IMR-90 (cell line): ENCODE data around the gene KCNQ5. TPM values are rescaled to one million over a fixed set of nuclear protein-coding genes. Genes with fewer than 3 reads are reported as not detected.

Experiments
- ATAC-seq: fragments of 200-7000 bp; cut with Tn5 transposase; 2 replicates; pipeline ENCODE4 v1.9.1; 2020; ENCODE audit warnings: low read depth, mild to moderate bottlenecking, moderate library complexity
- BruUV-seq: library from RNA; stranded (reverse); fragments of 400-500 nt; replicated peaks from 2 replicates; lab custom pipeline; 2021; lab: Mats Ljungman, UMichigan
- CTCF ChIA-PET: fragments of 300-600 bp; formaldehyde crosslinking; extraction: SDS; loops from one replicate; lab custom pipeline; 2021; ENCODE audit warnings: antibody characterized with exemption; lab: Yijun Ruan, JAX
- POLR2A ChIA-PET: fragments of 300-600 bp; sonication (Branson Sonifier 250); formaldehyde crosslinking; loops from one replicate; lab custom pipeline; 2022; ENCODE audit warnings: antibody characterized with exemption; ENCODE audit not compliant: unreplicated experiment; lab: Charles Lee
- DNase-seq: peaks from one replicate; pipeline ENCODE4 v3.0.0; 2013
- H2AFZ ChIP-seq: replicated peaks from 2 replicates; pipeline ENCODE3; 2013; ENCODE audit warnings: low read length, mild to moderate bottlenecking; ENCODE audit not compliant: poor library complexity
- H2AK5ac ChIP-seq: 2 replicates; pipeline ENCODE4 v1.6.1; 2013; ENCODE audit warnings: low read depth, low read length, inconsistent platforms
- H2AK9ac ChIP-seq: replicated peaks from 2 replicates; pipeline ENCODE3; 2013; ENCODE audit warnings: mild to moderate bottlenecking, low read depth, low read length, moderate library complexity; ENCODE audit not compliant: poor library complexity
- H2BK120ac ChIP-seq: 2 replicates; pipeline ENCODE4 v1.6.1; 2013; ENCODE audit warnings: low read depth, low read length, inconsistent platforms
- H2BK15ac ChIP-seq: 3 replicates; pipeline ENCODE4 v1.6.1; 2013; ENCODE audit warnings: low read depth, low read length, inconsistent platforms
- H2BK20ac ChIP-seq: 2 replicates; pipeline ENCODE4 v1.6.1; 2013; ENCODE audit warnings: low read depth, mild to moderate bottlenecking, inconsistent platforms, low read length, moderate library complexity
- H2BK5ac ChIP-seq: 2 replicates; pipeline ENCODE4 v1.6.1; 2013; ENCODE audit warnings: mild to moderate bottlenecking, low read depth, low read length, inconsistent platforms; ENCODE audit not compliant: poor library complexity, severe bottlenecking
- H3K14ac ChIP-seq: replicated peaks from 2 replicates; pipeline ENCODE4 v1.6.1; 2013; ENCODE audit warnings: low read depth, low read length, inconsistent platforms
- H3K18ac ChIP-seq: 2 replicates; pipeline ENCODE4 v1.6.1; 2013; ENCODE audit warnings: low read depth, low read length, control low read depth
- H3K23ac ChIP-seq: 2 replicates; pipeline ENCODE4 v1.6.1; 2013; ENCODE audit warnings: low read depth, low read length, inconsistent platforms
- H3K27ac ChIP-seq: 2 replicates; pipeline ENCODE4 v1.5.1; 2013; ENCODE audit warnings: mild to moderate bottlenecking, control low read depth, low read length; ENCODE audit not compliant: insufficient read depth
- H3K27me3 ChIP-seq: 2 replicates; pipeline ENCODE4 v1.6.1; 2013; ENCODE audit warnings: low read length; ENCODE audit not compliant: control insufficient read depth, insufficient read depth
- H3K36me3 ChIP-seq: 2 replicates; pipeline ENCODE4 v1.6.1; 2013; ENCODE audit warnings: low read length, mixed read lengths; ENCODE audit not compliant: control insufficient read depth, insufficient read depth
- H3K4ac ChIP-seq: 2 replicates; pipeline ENCODE4 v1.6.1; 2013; ENCODE audit warnings: low read depth, low read length, inconsistent platforms
- H3K4me1 ChIP-seq: 2 replicates; pipeline ENCODE4 v1.6.1; 2013; ENCODE audit warnings: low read length, mixed read lengths; ENCODE audit not compliant: control insufficient read depth, insufficient read depth
- H3K4me2 ChIP-seq: 2 replicates; pipeline ENCODE4 v1.6.1; 2013; ENCODE audit warnings: low read depth, mild to moderate bottlenecking, control low read depth, low read length, moderate library complexity
- H3K4me3 ChIP-seq: 2 replicates; pipeline ENCODE4 v1.5.1; 2013; ENCODE audit warnings: low read depth, mild to moderate bottlenecking, control low read depth, low read length, moderate library complexity; ENCODE audit not compliant: insufficient read depth
- H3K56ac ChIP-seq: 2 replicates; pipeline ENCODE4 v1.6.1; 2013; ENCODE audit warnings: low read length, inconsistent platforms; ENCODE audit not compliant: insufficient read depth; ENCODE audit errors: extremely low read depth
- H3K79me1 ChIP-seq, 2 experiments: 2 replicates each; pipeline ENCODE4 v1.6.1; 2013; ENCODE audit warnings: low read length in 2 of 2, inconsistent platforms in 1 of 2, low read depth in 1 of 2
- H3K9ac ChIP-seq: 2 replicates; pipeline ENCODE4 v1.6.1; 2013; ENCODE audit warnings: low read depth, low read length, control low read depth
- H3K9me1 ChIP-seq: 2 replicates; pipeline ENCODE4 v1.6.1; 2013; ENCODE audit warnings: low read length, inconsistent platforms; ENCODE audit not compliant: insufficient read depth
- H3K9me3 ChIP-seq: 2 replicates; pipeline ENCODE4 v1.6.1; 2013; ENCODE audit warnings: low read length; ENCODE audit not compliant: control insufficient read depth, insufficient read depth
- H4K20me1 ChIP-seq: 2 replicates; pipeline ENCODE4 v1.6.1; 2013; ENCODE audit warnings: low read length, inconsistent platforms; ENCODE audit not compliant: insufficient read depth
- H4K5ac ChIP-seq: 2 replicates; pipeline ENCODE4 v1.6.1; 2013; ENCODE audit warnings: mild to moderate bottlenecking, low read depth, low read length, control low read depth
- H4K8ac ChIP-seq, 2 experiments: 2 replicates each; pipeline ENCODE4 v1.6.1; 2013; ENCODE audit warnings: low read depth in 2 of 2, low read length in 2 of 2, control low read depth in 1 of 2, inconsistent platforms in 1 of 2
- H4K91ac ChIP-seq: 2 replicates; pipeline ENCODE4 v1.6.1; 2013; ENCODE audit warnings: low read depth, low read length, inconsistent platforms; ENCODE audit not compliant: insufficient read depth
- MAFK ChIP-seq: IDR thresholded peaks from 2 replicates; pipeline ENCODE4 v1.6.1; 2012; ENCODE audit warnings: low read depth, low read length, improper control_type of control experiment
- RAD21 ChIP-seq: IDR thresholded peaks from 2 replicates; pipeline ENCODE4 v1.6.1; 2012; ENCODE audit warnings: low read length, improper control_type of control experiment
- RCOR1 ChIP-seq: IDR thresholded peaks from 2 replicates; pipeline ENCODE4 v1.6.1; 2012; ENCODE audit warnings: mild to moderate bottlenecking, low read length, improper control_type of control experiment; ENCODE audit not compliant: insufficient replicate concordance
- RFX5 ChIP-seq: IDR thresholded peaks from 2 replicates; pipeline ENCODE4 v1.8.0; 2012; ENCODE audit warnings: low read depth, mild to moderate bottlenecking, low read length, moderate library complexity
- WGBS, 2 experiments: methylation state at CpG; one replicate each; pipeline versions ENCODE4 v1.1.5 to v1.1.7; 2013; ENCODE audit warnings: missing lambda C conversion rate in 2 of 2; ENCODE audit not compliant: insufficient read length in 1 of 2; ENCODE audit errors: extremely low coverage in 2 of 2; 5-methylcytosine and 5-hydroxymethylcytosine counted together
- dilution Hi-C: fragments of 300-500 bp; cut with HindIII; formaldehyde crosslinking; loops from one replicate; pipeline ENCODE4 v1.14.3; 2018; ENCODE audit warnings: low sequenced_read_pairs; ENCODE audit not compliant: unreplicated experiment
- in situ Hi-C: fragments of 300-500 bp; cut with MboI; formaldehyde crosslinking; loops from 3 replicates; pipeline ENCODE4 v1.14.3; 2019; ENCODE audit warnings: low sequenced_read_pairs, inconsistent platforms, mixed read lengths
- intact Hi-C: fragments of 100-400 bp; cut with micrococcal nuclease; formaldehyde crosslinking; loops from 2 replicates; pipeline ENCODE4 v1.10.0; 2022
- polyA plus RNA-seq, 3 experiments: library from polyadenylated mRNA; depleted of rRNA; stranded (reverse); fragments of >200 nt; gene quantifications; 2 replicates each; pipeline ENCODE4 v1.2.3, GENCODE V29; 2012; ENCODE audit warnings: low replicate concordance in 1 of 3
- total RNA-seq: library from RNA; depleted of rRNA; stranded (reverse); fragments of >200 nt; gene quantifications from 2 replicates; pipeline ENCODE4 v1.2.3, GENCODE V29; 2012
- TF ChIP-seq, protein P1 (sequence below): conservative IDR thresholded peaks from 2 replicates; pipeline ENCODE4 v1.5.1; 2012; ENCODE audit warnings: mild to moderate bottlenecking, low read depth, low read length, improper control_type of control experiment

The KCNQ5 gene
- total and polyA plus RNA-seq, 2 of the 4 experiments (the other 2 are of a cell fraction), result 0.75 to 1.3 TPM

DNA sequence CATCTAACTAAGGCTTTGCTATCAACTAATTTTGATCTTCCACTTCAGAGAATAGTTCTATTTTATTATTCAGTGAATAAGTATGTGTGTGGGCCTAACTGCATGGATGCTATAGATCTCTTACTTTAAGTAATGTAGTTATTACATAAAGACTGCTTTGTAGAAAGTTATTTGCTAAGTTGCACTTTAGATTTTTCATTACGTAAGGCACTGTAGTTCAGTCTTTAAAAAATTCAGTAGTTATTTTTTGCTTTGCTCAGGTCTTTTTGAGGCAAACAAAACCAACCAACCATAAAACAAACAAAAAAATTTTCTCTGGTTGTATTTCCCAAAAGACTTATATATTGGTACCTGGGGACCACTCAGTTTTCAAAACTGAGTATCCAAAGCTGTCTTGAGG is 53.0 kb downstream of the KCNQ5 start:
- in situ Hi-C loops (no loop called here), intact Hi-C loops (no loop called here), dilution Hi-C loops (no loop called here)
- no peak overlapping the region for H4K5ac ChIP-seq
- no peak overlapping the region for H3K23ac ChIP-seq
- H2BK20ac ChIP-seq, result no peak overlapping the region
- H3K9ac ChIP-seq, result no peak overlapping the region
- H3K4ac ChIP-seq, result no peak overlapping the region
- no peaks in the 10 kb centered on the region; the same call in 1 of the 2 replicates for H3K9me1 ChIP-seq
- DNase-seq, result no peak
- H3K36me3 ChIP-seq, result no peaks in the 10 kb centered on the region
- BruUV-seq, result no TSS peak
- no peaks in the 10 kb centered on the region for H4K20me1 ChIP-seq
- no peak overlapping the region for H2AFZ ChIP-seq
- H3K14ac ChIP-seq, result no peak overlapping the region
- H2BK5ac ChIP-seq, result no peak overlapping the region
- POLR2A ChIA-PET, result no interaction called here
- no peak overlapping the region for H3K4me3 ChIP-seq
- no peak overlapping the region for H2BK15ac ChIP-seq
- no peak overlapping the region for H3K56ac ChIP-seq
- TF ChIP-seq MAFK (peak; percentile 49), RFX5 (no peak), RCOR1 (no peak), RAD21 (no peak)
- TF ChIP-seq, protein P1, sequence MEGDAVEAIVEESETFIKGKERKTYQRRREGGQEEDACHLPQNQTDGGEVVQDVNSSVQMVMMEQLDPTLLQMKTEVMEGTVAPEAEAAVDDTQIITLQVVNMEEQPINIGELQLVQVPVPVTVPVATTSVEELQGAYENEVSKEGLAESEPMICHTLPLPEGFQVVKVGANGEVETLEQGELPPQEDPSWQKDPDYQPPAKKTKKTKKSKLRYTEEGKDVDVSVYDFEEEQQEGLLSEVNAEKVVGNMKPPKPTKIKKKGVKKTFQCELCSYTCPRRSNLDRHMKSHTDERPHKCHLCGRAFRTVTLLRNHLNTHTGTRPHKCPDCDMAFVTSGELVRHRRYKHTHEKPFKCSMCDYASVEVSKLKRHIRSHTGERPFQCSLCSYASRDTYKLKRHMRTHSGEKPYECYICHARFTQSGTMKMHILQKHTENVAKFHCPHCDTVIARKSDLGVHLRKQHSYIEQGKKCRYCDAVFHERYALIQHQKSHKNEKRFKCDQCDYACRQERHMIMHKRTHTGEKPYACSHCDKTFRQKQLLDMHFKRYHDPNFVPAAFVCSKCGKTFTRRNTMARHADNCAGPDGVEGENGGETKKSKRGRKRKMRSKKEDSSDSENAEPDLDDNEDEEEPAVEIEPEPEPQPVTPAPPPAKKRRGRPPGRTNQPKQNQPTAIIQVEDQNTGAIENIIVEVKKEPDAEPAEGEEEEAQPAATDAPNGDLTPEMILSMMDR, result no peak
- CTCF ChIA-PET, result no interaction called here
- no peaks in the 10 kb centered on the region; the same call in 1 of the 2 replicates for H3K4me1 ChIP-seq
- no peak overlapping the region for H3K4me2 ChIP-seq
- no peak overlapping the region for H4K91ac ChIP-seq
- no peak overlapping the region for H2AK9ac ChIP-seq
- H2BK120ac ChIP-seq, result no peak overlapping the region
- H3K9me3 ChIP-seq, result no peaks in the 10 kb centered on the region
- H3K18ac ChIP-seq, result no peak overlapping the region
- no CpG with 5 or more reads among the region's 1 CpG for WGBS, 2 experiments
- H2AK5ac ChIP-seq, result no peak overlapping the region
- H3K27me3 ChIP-seq, result no peaks in the 10 kb centered on the region
- no peaks in the 10 kb centered on the region; a peak in 2 of 4 replicates for H3K79me1 ChIP-seq
- no peak overlapping the region for H3K27ac ChIP-seq
- ATAC-seq, result no peak
- H4K8ac ChIP-seq, result no peak overlapping the region
